PFSK-1 (cell line): ENCODE data around the gene SH2B3.

ENCODE experiments used
- FOXP2 ChIP-seq: optimal IDR thresholded peaks from 2 replicates; pipeline ENCODE3; 2011; ENCODE audit warnings: borderline replicate concordance, control low read depth, inconsistent platforms; ENCODE audit not compliant: insufficient read depth; ENCODE audit errors: extremely low read length, extremely low read depth
- POLR2AphosphoS5 ChIP-seq: IDR thresholded peaks from 2 replicates; pipeline ENCODE4 v1.6.1; 2012; ENCODE audit warnings: low read depth, mild to moderate bottlenecking, control low read depth, low read length, moderate library complexity
- REST ChIP-seq, 2 experiments: IDR thresholded peaks; 2 replicates each; pipeline versions ENCODE4 v1.6.1 to v1.8.0; 2011 to 2012; ENCODE audit warnings: low read depth in 2 of 2, low read length in 2 of 2, control low read depth in 1 of 2, inconsistent platforms in 1 of 2, mild to moderate bottlenecking in 1 of 2, moderate library complexity in 1 of 2; ENCODE audit not compliant: insufficient read depth in 1 of 2
- SIN3A ChIP-seq: IDR thresholded peaks from 2 replicates; pipeline ENCODE4 v1.6.1; 2012; ENCODE audit warnings: mild to moderate bottlenecking, low read length, moderate library complexity, borderline replicate concordance; ENCODE audit not compliant: insufficient read depth
- TAF1 ChIP-seq: IDR thresholded peaks from 2 replicates; pipeline ENCODE4 v1.6.1; 2012; ENCODE audit warnings: low read length, control low read depth, borderline replicate concordance; ENCODE audit not compliant: insufficient read depth

SH2B3 gene

GRCh38 chr12:111411185-111411764 is 5.6 kb downstream of the SH2B3 start:
- TF ChIP-seq TAF1 (no peak), SIN3A (no peak), FOXP2 (no peak), POLR2AphosphoS5 (no peak), REST (IDR thresholded peaks at IDR 0.05; ENCODE audit: insufficient read depth in 1 of 2, low read depth in 2 of 2, low read length in 2 of 2) (no peak)

- no peak for TF ChIP-seq REST (IDR thresholded peaks at IDR 0.05; ENCODE audit: insufficient read depth in 1 of 2, low read depth in 2 of 2, low read length in 2 of 2)
- TF ChIP-seq FOXP2: no peak
- no peak for TF ChIP-seq SIN3A
- no peak for TF ChIP-seq POLR2AphosphoS5
- no peak for TF ChIP-seq TAF1
Measured at GRCh38 chr12:111412007-111412829, 6.5 kb downstream of the SH2B3 start.

GRCh38 chr12:111412830-111413441 is 7.2 kb downstream of the SH2B3 start:
- TF ChIP-seq POLR2AphosphoS5 (no peak), SIN3A (no peak), REST (IDR thresholded peaks at IDR 0.05; ENCODE audit: insufficient read depth in 1 of 2, low read depth in 2 of 2, low read length in 2 of 2) (no peak), TAF1 (no peak), FOXP2 (no peak)

GRCh38 chr12:111413442-111414086 is 7.8 kb downstream of the SH2B3 start:
- TF ChIP-seq REST (IDR thresholded peaks at IDR 0.05; ENCODE audit: insufficient read depth in 1 of 2, low read depth in 2 of 2, low read length in 2 of 2) (no peak), POLR2AphosphoS5 (no peak), TAF1 (no peak), SIN3A (no peak), FOXP2 (no peak)
